GM10248 (cell line): ENCODE results near the gene FAP.

Source experiments
- CTCF ChIA-PET: fragments of 300-600 bp; sonication (Branson Sonifier 250); formaldehyde crosslinking; extraction: SDS; loops from one replicate; lab custom pipeline; 2021; ENCODE audit warnings: antibody characterized with exemption; lab: Yijun Ruan, JAX
- POLR2A ChIA-PET: fragments of 350-650 bp; sonication (Branson Sonifier 250); formaldehyde crosslinking; extraction: SDS; loops from one replicate; lab custom pipeline; 2020; ENCODE audit warnings: antibody characterized with exemption; lab: Yijun Ruan, JAX
- DNase-seq: peaks from one replicate; pipeline ENCODE4 v3.0.0; 2012; ENCODE audit errors: extremely low spot score
- CTCF ChIP-seq: IDR thresholded peaks from 2 replicates; pipeline ENCODE4 v1.5.1; 2012; ENCODE audit warnings: mild to moderate bottlenecking, low read depth; ENCODE audit errors: extremely low read depth, missing control alignments, control extremely low read depth

Gene FAP, protein sequence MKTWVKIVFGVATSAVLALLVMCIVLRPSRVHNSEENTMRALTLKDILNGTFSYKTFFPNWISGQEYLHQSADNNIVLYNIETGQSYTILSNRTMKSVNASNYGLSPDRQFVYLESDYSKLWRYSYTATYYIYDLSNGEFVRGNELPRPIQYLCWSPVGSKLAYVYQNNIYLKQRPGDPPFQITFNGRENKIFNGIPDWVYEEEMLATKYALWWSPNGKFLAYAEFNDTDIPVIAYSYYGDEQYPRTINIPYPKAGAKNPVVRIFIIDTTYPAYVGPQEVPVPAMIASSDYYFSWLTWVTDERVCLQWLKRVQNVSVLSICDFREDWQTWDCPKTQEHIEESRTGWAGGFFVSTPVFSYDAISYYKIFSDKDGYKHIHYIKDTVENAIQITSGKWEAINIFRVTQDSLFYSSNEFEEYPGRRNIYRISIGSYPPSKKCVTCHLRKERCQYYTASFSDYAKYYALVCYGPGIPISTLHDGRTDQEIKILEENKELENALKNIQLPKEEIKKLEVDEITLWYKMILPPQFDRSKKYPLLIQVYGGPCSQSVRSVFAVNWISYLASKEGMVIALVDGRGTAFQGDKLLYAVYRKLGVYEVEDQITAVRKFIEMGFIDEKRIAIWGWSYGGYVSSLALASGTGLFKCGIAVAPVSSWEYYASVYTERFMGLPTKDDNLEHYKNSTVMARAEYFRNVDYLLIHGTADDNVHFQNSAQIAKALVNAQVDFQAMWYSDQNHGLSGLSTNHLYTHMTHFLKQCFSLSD

GRCh38 chr2:162243294-162243693 is at the start of gene FAP:
Gene FAP (minus strand): TSS chr2:162243445. CDS start chr2:162243327, 118 bp downstream.
- no peak for DNase-seq
- ChIA-PET POLR2A (no interaction called here), CTCF (interaction anchor here (3.4 to 6.8 kb wide), 2 partner anchors 9 to 23 kb away, joined by 11 to 58 read pairs; no protein-coding TSS in a partner anchor)
- TF ChIP-seq CTCF: no peak

GRCh38 chr2:162291748-162292147 is 48.5 kb upstream of the FAP start:
- ChIA-PET POLR2A (no interaction called here), CTCF (interaction anchor here (1.5 to 13.1 kb wide), 4 partner anchors 7 to 70 kb away, joined by 3 to 179 read pairs (median 40); no protein-coding TSS in a partner anchor)
- TF ChIP-seq CTCF: no peak
- DNase-seq: no peak

GRCh38 chr2:162282765-162283425 is 39.6 kb upstream of the FAP start:
- TF ChIP-seq CTCF: no peak
- POLR2A ChIA-PET: no interaction called here
- CTCF ChIA-PET: interaction anchor here (1.0 to 5.4 kb wide), 5 partner anchors 8 to 62 kb away, joined by 3 to 66 read pairs (median 4); no protein-coding TSS in a partner anchor
- DNase-seq: no peak

DNA sequence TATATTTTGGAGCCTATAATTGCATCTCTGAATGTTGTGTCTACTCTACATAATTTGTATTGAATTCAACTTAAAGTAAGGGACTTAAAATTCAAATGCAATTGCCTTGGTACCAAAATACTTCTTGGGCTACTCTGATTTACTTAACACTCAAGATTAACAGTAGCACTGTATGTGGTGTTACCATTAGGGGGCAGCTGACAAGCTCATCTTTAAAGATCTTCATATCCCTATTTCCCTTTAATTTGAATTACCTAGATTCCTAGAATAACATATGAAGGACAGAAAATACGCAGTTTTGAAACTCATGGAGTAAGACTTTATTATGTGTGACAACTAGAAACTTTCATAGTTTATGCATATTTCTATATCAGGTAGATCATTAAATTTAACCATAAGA is 37.4 kb upstream of the FAP start:
- CTCF ChIA-PET: interaction anchor here (1.1 to 5.4 kb wide), 4 partner anchors 17 to 60 kb away, joined by 3 to 66 read pairs (median 14); no protein-coding TSS in a partner anchor
- no peak for TF ChIP-seq CTCF
- POLR2A ChIA-PET: no interaction called here
- no peak for DNase-seq

DNA sequence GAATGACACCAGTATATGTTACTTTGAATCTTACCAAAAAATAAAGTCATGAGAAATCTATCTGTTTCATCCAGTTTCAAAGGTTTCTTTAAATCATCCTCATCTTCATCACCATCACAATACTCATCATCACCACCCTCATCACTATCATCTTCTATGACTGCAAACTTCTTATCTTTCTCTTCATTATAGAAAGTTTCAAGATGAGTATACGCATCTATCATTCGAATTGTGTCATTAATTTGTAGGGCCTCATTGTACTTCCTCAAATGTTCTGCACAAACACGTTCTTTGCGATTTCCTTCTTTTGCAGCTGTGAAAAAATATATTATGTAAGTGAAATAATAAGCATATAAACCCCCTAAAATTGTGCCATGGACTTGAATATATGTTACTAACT is 34.1 kb upstream of the FAP start:
- TF ChIP-seq CTCF: no peak
- DNase-seq: no peak
- ChIA-PET POLR2A (no interaction called here), CTCF (interaction anchor here (1.0 to 2.7 kb wide), 7 partner anchors 10 to 57 kb away, joined by 3 to 13 read pairs (median 5); no protein-coding TSS in a partner anchor)

DNA sequence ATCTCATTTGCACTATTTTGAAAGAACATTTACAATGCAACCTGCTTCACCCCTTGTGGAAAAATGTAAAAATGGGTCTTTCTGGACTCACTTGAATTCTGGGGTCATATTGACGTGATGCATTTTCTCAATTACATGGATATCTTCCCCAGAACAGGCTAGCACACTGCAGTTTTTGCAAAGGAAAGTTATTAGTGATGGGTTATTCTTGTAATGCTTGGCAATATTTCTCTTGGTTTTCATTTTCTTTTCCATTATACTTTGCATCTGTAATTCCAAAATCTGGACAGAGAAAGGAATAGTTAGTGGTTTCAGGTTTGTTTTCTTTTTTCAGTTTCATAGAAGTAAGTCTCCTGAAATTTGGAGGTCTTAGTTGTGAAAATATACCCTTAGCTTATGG is 24.8 kb upstream of the FAP start:
- ChIA-PET POLR2A (no interaction called here), CTCF (no interaction called here)
- TF ChIP-seq CTCF: no peak
- DNase-seq: no peak
